GM12878 (cell line): Measurements from ENCODE around the gene COL2A1. TPM values are rescaled to one million over a fixed set of nuclear protein-coding genes. Genes with fewer than 3 reads are reported as not detected.

Source experiments
- CREM ChIP-seq: IDR thresholded peaks from 2 replicates; pipeline ENCODE4 v1.6.1; 2014; ENCODE audit warnings: antibody characterized with exemption, low read depth
- CTCF ChIP-seq, 3 experiments: IDR thresholded peaks in 2 of 3; conservative IDR thresholded peaks in 1 of 3; 2 replicates each; pipeline ENCODE4 v1.5.1; 2011; ENCODE audit warnings: low read depth in 3 of 3, low read length in 3 of 3, mild to moderate bottlenecking in 3 of 3, control low read depth in 2 of 3, moderate library complexity in 2 of 3, inconsistent platforms in 1 of 3, mixed read lengths in 1 of 3; ENCODE audit not compliant: control insufficient read depth in 2 of 3, insufficient read depth in 1 of 3; ENCODE audit errors: extremely low read depth in 1 of 3
- FOXM1 ChIP-seq: IDR thresholded peaks from 2 replicates; pipeline ENCODE4 v1.6.1; 2012; ENCODE audit warnings: low read depth, mild to moderate bottlenecking, inconsistent platforms, low read length, moderate library complexity
- HDGF ChIP-seq: fragments of 450-650 bp; IDR thresholded peaks from 2 replicates; pipeline ENCODE4 v1.6.1; 2016; ENCODE audit warnings: antibody characterized with exemption
- JUNB ChIP-seq: IDR thresholded peaks from 2 replicates; pipeline ENCODE4 v1.6.1; 2016; ENCODE audit warnings: antibody characterized with exemption, mild to moderate bottlenecking
- KDM1A ChIP-seq: fragments of 200-600 bp; sonication (generic); IDR thresholded peaks from 2 replicates; pipeline ENCODE4 v1.6.1; 2016; ENCODE audit warnings: borderline replicate concordance
- MTA3 ChIP-seq: IDR thresholded peaks from 2 replicates; pipeline ENCODE4 v1.6.1; 2012; ENCODE audit warnings: low read length, inconsistent platforms, borderline replicate concordance
- NFXL1 ChIP-seq: fragments of 450-650 bp; IDR thresholded peaks from 2 replicates; pipeline ENCODE4 v1.6.1; 2017; ENCODE audit warnings: antibody characterized with exemption, mild to moderate bottlenecking, borderline replicate concordance
- NR2F1 ChIP-seq: fragments of 450-650 bp; conservative IDR thresholded peaks from 2 replicates; pipeline ENCODE4 v1.6.1; 2017; ENCODE audit warnings: mild to moderate bottlenecking
- PML ChIP-seq: IDR thresholded peaks from 2 replicates; pipeline ENCODE4 v1.6.1; 2012; ENCODE audit warnings: low read length, inconsistent platforms
- POLR2AphosphoS2 ChIP-seq: IDR thresholded peaks from 2 replicates; pipeline ENCODE4 v1.6.1; 2011; ENCODE audit warnings: low read depth, mild to moderate bottlenecking, low read length, improper control_type of control experiment, moderate library complexity
- RAD51 ChIP-seq: fragments of 450-650 bp; IDR thresholded peaks from 2 replicates; pipeline ENCODE4 v1.6.1; 2016; ENCODE audit warnings: moderate library complexity, mild to moderate bottlenecking, inconsistent platforms
- REST ChIP-seq: IDR thresholded peaks from 2 replicates; pipeline ENCODE4 v1.6.1; 2012; ENCODE audit warnings: mild to moderate bottlenecking, low read depth, low read length
- RFX5 ChIP-seq: IDR thresholded peaks from 2 replicates; pipeline ENCODE4 v1.6.1; 2011; ENCODE audit warnings: low read depth, low read length, improper control_type of control experiment
- SMC3 ChIP-seq: IDR thresholded peaks from 2 replicates; pipeline ENCODE4 v1.6.1; 2011; ENCODE audit warnings: low read length, improper control_type of control experiment, borderline replicate concordance
- SREBF1 ChIP-seq: IDR thresholded peaks from 2 replicates; pipeline ENCODE4 v1.6.1; 2012; ENCODE audit warnings: mild to moderate bottlenecking, low read length
- TCF3 ChIP-seq: IDR thresholded peaks from 2 replicates; pipeline ENCODE4 v1.6.1; 2012; ENCODE audit warnings: low read depth, mild to moderate bottlenecking, low read length, borderline replicate concordance; ENCODE audit not compliant: insufficient read depth
- USF1 ChIP-seq: IDR thresholded peaks from 2 replicates; pipeline ENCODE4 v1.6.1; 2011; ENCODE audit warnings: borderline replicate concordance, low read depth, mild to moderate bottlenecking, moderate library complexity, mixed read lengths, low read length; ENCODE audit not compliant: insufficient read depth; ENCODE audit errors: extremely low read length
- ZNF207 ChIP-seq: fragments of 450-650 bp; IDR thresholded peaks from 2 replicates; pipeline ENCODE4 v1.6.1; 2014; ENCODE audit warnings: antibody characterized with exemption, mild to moderate bottlenecking, borderline replicate concordance
- polyA plus RNA-seq, 11 experiments: library from polyadenylated mRNA; depleted of rRNA in 4 of 11; unstranded in 6 of 11; stranded (reverse) in 5 of 11; fragments of >200 nt; fragmentation: Nextera tagmentation in 4 of 11; fragmentation: Illumina TruSeq in 1 of 11; extraction: Ambion mirVana in 4 of 11; extraction: Trizol in 1 of 11; gene quantifications; 1 replicate in 1 of 11; 2 replicates in 10 of 11; pipeline versions ENCODE4 v1.2.1 to v1.2.3, GENCODE V29; 2011 to 2016; ENCODE audit warnings: inconsistent platforms in 2 of 11, missing spikeins in 2 of 11, low read depth in 1 of 11
- total RNA-seq, 4 experiments: library from RNA; depleted of rRNA in 3 of 4; stranded (reverse); fragments of >200 nt in 3 of 4; fragmentation: Illumina TruSeq in 1 of 4; extraction: Trizol in 1 of 4; gene quantifications; 2 replicates each; pipeline versions ENCODE4 v1.2.1 to v1.2.3, GENCODE V29; 2013 to 2021

The COL2A1 gene
- total and polyA plus RNA-seq, 10 of the 15 experiments (the other 5 are each of a cell fraction or from before 2014, with no cell fraction given): 0.06 to 0.67 (median 0.19) TPM; not detected in 1

- TF ChIP-seq PML (no peak), ZNF207 (peak; percentile 40; the same call in 1 of the 2 replicates), RAD51 (no peak), POLR2AphosphoS2 (no peak), RFX5 (no peak), TCF3 (peak; percentile 59; the same call in 1 of the 2 replicates), CTCF (IDR thresholded peaks at IDR 0.05 in 2 of 3, conservative IDR thresholded peaks at IDR 0.05 in 1 of 3; ENCODE audit: control insufficient read depth in 2 of 3, extremely low read depth in 1 of 3, insufficient read depth in 1 of 3, low read depth in 3 of 3, low read length in 3 of 3) (peak; percentile 98 to 99 (median 99); a peak in 5 of 6 replicates), SREBF1 (no peak), JUNB (no peak), USF1 (no peak), HDGF (peak; percentile 85), FOXM1 (no peak), MTA3 (no peak), REST (no peak), NFXL1 (no peak), KDM1A (no peak), CREM (no peak), SMC3 (peak; percentile 52), NR2F1 (peak; percentile 63)
These were observed 40.8 kb downstream of the COL2A1 start, which contains the start of gene TMEM106C (continued) for GRCh38 chr12:47963340-47964040.
